GM21786 (cell line): ENCODE results near the gene SORCS3.

ENCODE experiments used
- ATAC-seq: cut with Tn5 transposase; IDR thresholded peaks from one replicate; pipeline ENCODE4 v1.9.1; 2021; ENCODE audit not compliant: unreplicated experiment

The SORCS3 gene

DNA sequence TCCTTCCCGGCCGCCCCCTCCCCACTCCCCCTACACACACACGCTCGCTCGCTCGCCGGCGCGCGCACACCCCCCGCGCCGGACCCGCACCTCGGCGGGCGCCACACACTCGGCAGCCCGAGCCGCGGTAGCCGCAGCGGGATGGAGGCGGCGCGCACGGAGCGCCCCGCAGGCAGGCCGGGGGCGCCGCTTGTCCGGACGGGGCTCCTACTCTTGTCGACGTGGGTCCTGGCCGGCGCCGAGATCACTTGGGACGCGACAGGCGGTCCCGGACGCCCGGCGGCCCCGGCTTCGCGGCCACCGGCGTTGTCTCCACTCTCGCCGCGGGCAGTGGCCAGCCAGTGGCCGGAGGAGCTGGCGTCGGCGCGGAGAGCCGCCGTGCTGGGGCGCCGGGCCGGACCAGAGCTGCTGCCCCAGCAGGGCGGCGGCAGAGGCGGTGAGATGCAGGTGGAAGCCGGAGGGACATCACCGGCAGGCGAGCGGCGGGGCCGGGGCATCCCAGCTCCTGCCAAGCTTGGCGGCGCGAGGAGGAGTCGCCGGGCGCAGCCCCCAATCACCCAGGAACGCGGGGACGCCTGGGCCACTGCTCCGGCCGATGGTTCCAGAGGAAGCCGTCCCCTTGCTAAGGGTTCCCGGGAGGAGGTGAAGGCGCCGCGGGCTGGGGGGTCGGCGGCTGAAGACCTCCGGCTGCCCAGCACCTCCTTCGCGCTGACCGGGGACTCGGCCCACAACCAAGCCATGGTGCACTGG is at the start of gene SORCS3:
TSS of gene SORCS3 (plus strand) at position 104 of the 750 bp plus-strand sequence.
- no peak for ATAC-seq

- no peak for ATAC-seq
These were observed 49.6 kb upstream of the SORCS3 start for GRCh38 chr10:104591441-104591840.

- no peak for ATAC-seq
These were observed 39.9 kb upstream of the SORCS3 start for GRCh38 chr10:104601166-104601565.

- no peak for ATAC-seq
These were observed 32.8 kb upstream of the SORCS3 start for GRCh38 chr10:104608091-104608828.

DNA sequence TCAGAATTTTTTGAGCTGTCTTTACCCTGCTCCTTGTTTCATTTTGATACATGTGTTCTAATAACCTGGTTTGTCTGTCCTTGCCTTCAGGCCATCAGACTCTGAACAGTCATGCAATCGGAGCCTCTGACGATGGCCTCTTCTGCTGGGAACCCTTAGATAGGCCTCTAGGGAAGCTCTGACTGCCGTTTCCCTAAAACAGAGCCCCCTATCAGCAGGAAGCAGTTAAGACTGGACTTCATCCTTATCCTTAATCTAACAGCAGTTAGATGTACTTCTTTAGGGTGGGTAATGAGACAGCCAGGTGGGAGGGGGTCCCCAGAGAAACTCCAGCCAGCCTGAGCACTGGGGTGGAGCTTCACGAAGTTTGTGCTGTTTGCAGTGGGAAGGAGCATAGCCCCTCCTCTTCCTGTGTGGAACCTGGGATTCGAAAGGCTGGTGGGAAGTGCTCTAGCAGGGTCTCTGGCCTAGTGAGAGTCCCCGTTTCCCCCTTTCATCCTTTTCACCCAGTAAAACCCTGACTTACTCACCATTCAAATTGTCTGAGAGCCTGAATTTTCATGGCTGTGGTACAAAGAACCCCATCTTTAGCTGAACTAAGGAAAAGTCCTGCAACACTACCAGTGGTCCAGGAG is 28.4 kb upstream of the SORCS3 start:
- ATAC-seq = no peak

DNA sequence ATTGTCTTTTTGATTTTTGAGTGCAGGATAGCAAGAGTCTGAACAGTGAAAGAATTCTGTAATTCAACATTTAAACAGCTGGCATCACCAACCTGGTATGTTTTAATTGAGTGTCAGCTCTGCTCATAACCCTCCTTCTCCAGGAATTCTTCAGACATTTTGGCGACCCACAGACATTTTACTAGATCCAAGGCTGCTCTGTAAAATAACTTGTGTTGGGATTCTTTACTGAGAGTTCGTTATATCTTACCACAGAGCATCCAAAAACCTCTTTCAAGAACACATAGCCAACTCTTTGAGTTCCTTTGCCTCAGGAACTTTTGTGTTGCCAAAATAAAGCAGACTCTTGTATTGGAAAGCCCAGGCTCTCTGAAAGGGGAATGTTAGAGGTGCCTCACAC is 27.7 kb upstream of the SORCS3 start:
- ATAC-seq = no peak

DNA sequence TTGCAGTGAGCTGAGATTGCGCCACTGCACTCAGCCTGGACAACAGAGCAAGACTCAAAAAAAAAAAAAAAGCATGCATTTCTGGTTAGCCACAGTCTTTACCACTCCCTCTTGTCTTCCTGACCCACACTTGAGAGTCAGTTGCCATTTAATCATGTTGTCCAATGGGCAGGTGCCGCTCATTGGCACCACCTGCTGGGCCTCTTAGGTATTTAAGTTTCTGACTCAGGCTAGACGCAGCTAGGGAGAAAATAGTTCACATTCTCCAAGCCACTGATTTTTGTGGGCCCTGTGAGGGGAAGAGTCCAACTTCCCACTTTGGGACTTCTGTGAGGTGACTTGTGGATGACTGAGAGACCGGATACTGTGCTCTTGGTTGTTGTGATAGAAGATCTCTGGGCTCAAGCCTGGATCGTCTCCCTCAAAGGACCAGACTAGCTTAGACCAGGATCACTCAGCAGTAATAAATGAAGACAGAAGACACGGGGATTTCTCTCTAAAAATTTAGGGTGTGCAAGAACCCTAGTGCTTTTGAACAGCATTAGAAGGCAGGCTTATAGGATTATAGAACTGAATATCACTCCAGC is 26.8 kb upstream of the SORCS3 start:
- no peak for ATAC-seq

DNA sequence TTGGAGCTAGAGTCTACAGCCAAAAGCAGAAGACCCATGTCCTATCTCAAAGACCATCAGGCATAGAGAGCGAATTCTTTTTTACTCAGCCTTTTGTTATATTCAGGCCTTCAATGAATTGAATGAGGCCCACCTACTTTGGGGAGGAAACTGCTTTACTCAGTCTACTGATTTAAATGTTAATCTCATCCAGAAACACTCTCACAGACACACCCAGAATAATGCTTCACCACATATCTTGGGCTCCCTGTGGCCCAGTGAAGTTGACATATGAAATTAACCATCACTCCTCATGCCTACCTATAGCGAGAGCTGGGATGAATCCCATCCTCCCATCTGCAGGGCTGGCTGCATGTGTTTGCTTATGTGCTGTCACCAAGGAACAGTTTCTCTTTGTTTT is 26.0 kb upstream of the SORCS3 start:
- no peak for ATAC-seq

- ATAC-seq = no peak
These were observed 23.3 kb upstream of the SORCS3 start for GRCh38 chr10:104617831-104618230.

- ATAC-seq = no peak
These were observed 18.9 kb upstream of the SORCS3 start for GRCh38 chr10:104622175-104622574.

DNA sequence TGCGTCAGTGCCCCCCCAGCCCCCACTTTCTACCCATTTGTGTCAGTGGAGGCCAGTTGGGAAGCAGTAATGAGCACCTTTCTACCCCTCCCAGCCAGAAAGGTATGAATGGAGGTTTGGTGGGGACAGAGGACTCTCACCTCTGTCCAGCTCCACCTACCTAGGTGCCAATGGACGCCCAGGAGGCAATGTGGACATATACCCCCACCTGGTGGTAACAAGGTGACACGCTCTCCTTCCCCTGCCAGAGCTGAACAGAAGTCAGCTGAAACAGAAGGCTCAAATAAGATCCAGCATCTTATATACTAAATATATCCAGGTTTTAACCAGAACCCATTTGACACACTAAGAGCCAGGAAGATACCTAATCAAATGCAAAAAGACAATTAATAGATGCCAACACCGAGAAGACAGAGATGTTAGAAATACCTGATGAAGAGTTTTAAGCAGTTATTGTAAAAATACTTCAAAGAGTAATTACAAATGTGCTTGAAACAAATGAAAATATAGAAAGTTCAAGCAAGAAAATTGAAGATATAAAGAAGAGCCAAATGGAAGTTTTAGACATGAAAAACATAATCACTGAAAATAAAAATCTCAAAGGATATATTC is 18.4 kb upstream of the SORCS3 start:
- ATAC-seq = no peak

GRCh38 chr10:104630731-104631130 is 10.4 kb upstream of the SORCS3 start:
- no peak for ATAC-seq

- ATAC-seq = no peak
These were observed 9.1 kb upstream of the SORCS3 start for GRCh38 chr10:104631946-104632345.

- ATAC-seq = peak; percentile 47
These were observed 2.1 kb upstream of the SORCS3 start for GRCh38 chr10:104638861-104639589.

- ATAC-seq = no peak
These were observed 1.3 kb upstream of the SORCS3 start for GRCh38 chr10:104639590-104640338.

GRCh38 chr10:104640339-104641186 is 527 bp upstream of the SORCS3 start:
- ATAC-seq = no peak

GRCh38 chr10:104641937-104642657 is 1.0 kb downstream of the SORCS3 start:
- ATAC-seq = no peak

DNA sequence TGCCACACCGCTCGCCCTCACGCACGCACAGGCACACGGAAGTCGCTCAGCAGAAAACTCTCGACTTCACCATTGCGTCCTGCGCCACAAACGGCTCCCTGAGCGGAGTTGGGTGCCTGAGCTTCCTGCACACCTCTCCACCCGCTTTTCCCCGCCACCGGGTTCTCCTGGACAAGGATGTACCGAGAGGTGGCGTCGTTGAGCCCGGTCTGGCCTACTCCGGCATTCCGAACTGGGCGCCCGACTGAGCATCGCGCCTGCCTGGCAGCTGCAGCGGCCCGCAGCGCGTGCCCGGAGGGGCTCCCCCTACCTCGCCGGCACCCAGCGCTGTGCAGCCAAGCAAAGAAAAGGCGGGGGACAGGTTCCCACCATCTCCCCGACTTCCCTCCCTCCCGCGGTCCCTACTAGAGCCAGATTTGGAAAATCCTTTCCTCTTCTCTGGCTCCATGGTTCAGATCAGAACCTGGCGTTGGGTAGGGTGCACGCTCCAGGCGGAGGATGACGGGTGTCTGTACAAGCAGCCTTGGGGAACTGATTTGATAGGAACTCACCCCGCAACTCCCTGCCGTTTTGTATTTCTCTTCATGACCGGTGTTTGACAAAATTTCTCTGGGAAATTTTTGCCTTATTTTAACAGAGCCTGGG is 1.7 kb downstream of the SORCS3 start:
- no peak for ATAC-seq
